WTC11 (cell line): ENCODE data around the gene TEX11. TPM values are rescaled to one million over a fixed set of nuclear protein-coding genes. Genes with fewer than 3 reads are reported as not detected.

ENCODE experiments used
- ATAC-seq: fragments of 200-7000 bp; cut with Tn5 transposase; 2 replicates; pipeline ENCODE4 v1.10.0; 2021; ENCODE audit warnings: mild to moderate bottlenecking, moderate library complexity
- CTCF ChIA-PET: fragments of 300-600 bp; sonication (Branson Sonifier 250); formaldehyde crosslinking; loops from one replicate; lab custom pipeline; 2021; ENCODE audit warnings: antibody characterized with exemption; lab: Charles Lee
- POLR2A ChIA-PET: fragments of 350-600 bp; sonication (Branson Sonifier 250); formaldehyde crosslinking; loops from one replicate; lab custom pipeline; 2021; ENCODE audit warnings: antibody characterized with exemption; lab: Charles Lee
- DNase-seq: peaks from one replicate; pipeline ENCODE4 v3.0.0; 2021; ENCODE audit warnings: low spot score
- H3K27ac Mint-ChIP-seq: 2 replicates; pipeline ENCODE4 v1.8.0; 2021; ENCODE audit warnings: mixed read lengths
- H3K27me3 Mint-ChIP-seq: 2 replicates; pipeline ENCODE4 v1.8.0; 2021; ENCODE audit warnings: low read depth, mild to moderate bottlenecking, moderate library complexity, mixed read lengths
- H3K36me3 Mint-ChIP-seq: 2 replicates; pipeline ENCODE4 v1.8.0; 2021; ENCODE audit warnings: mixed read lengths
- H3K4me1 Mint-ChIP-seq: 2 replicates; pipeline ENCODE4 v1.8.0; 2022; ENCODE audit warnings: mixed read lengths
- H3K4me3 Mint-ChIP-seq: 2 replicates; pipeline ENCODE4 v1.8.0; 2021; ENCODE audit warnings: mild to moderate bottlenecking, moderate library complexity, mixed read lengths
- H3K9me3 Mint-ChIP-seq: 2 replicates; pipeline ENCODE4 v1.8.0; 2021; ENCODE audit warnings: mixed read lengths
- GABPB1 ChIP-seq: sonication (generic); formaldehyde crosslinking; IDR thresholded peaks from 2 replicates; pipeline ENCODE4 v1.8.1; 2023; ENCODE audit warnings: mild to moderate bottlenecking, missing genetic modification reagents
- GTF2I ChIP-seq: fragments of 250-450 bp; sonication (Bioruptor Pico); conservative IDR thresholded peaks from 2 replicates; pipeline ENCODE4 v1.4.0; 2021; ENCODE audit warnings: mild to moderate bottlenecking
- IRF2 ChIP-seq: sonication (generic); formaldehyde crosslinking; IDR thresholded peaks from 2 replicates; pipeline ENCODE4 v1.8.0; 2022; ENCODE audit warnings: low read depth, missing genetic modification reagents, borderline replicate concordance
- MYBL2 ChIP-seq: sonication (generic); formaldehyde crosslinking; IDR thresholded peaks from 2 replicates; pipeline ENCODE4 v1.8.1; 2023; ENCODE audit warnings: mild to moderate bottlenecking, moderate library complexity, missing genetic modification reagents
- NFATC4 ChIP-seq: fragments of 250-450 bp; sonication (Bioruptor Pico); IDR thresholded peaks from 2 replicates; pipeline ENCODE4 v1.9.0; 2021; ENCODE audit warnings: mild to moderate bottlenecking
- TP53 ChIP-seq: sonication (generic); formaldehyde crosslinking; IDR thresholded peaks from 2 replicates; pipeline ENCODE4 v1.8.1; 2023; ENCODE audit warnings: mild to moderate bottlenecking, missing genetic modification reagents
- ZNF121 ChIP-seq: sonication (generic); formaldehyde crosslinking; IDR thresholded peaks from 2 replicates; pipeline ENCODE4 v1.8.0; 2023; ENCODE audit warnings: missing genetic modification reagents
- ZNF232 ChIP-seq: sonication (generic); formaldehyde crosslinking; IDR thresholded peaks from 2 replicates; pipeline ENCODE4 v1.8.0; 2022; ENCODE audit warnings: mild to moderate bottlenecking, missing genetic modification reagents
- ZNF396 ChIP-seq: fragments of 250-450 bp; sonication (Bioruptor Pico); IDR thresholded peaks from 2 replicates; pipeline ENCODE4 v1.8.0; 2021; ENCODE audit warnings: mild to moderate bottlenecking, moderate library complexity, borderline replicate concordance
- total RNA-seq: library from RNA; stranded (reverse); gene quantifications from 3 replicates; pipeline ENCODE4 v1.2.3, GENCODE V29; 2021
- TF ChIP-seq, protein P1 (sequence below): fragments of 250-450 bp; sonication (Bioruptor Pico); IDR thresholded peaks from 2 replicates; pipeline ENCODE4 v1.9.0; 2021; ENCODE audit warnings: moderate library complexity, mild to moderate bottlenecking, inconsistent platforms, borderline replicate concordance
- TF ChIP-seq, protein P2 (sequence below): sonication (generic); formaldehyde crosslinking; IDR thresholded peaks from 2 replicates; pipeline ENCODE4 v1.8.1; 2022; ENCODE audit warnings: missing genetic modification reagents, borderline replicate concordance
- TF ChIP-seq, protein P3 (sequence below): fragments of 250-450 bp; sonication (Bioruptor Pico); IDR thresholded peaks from 2 replicates; pipeline ENCODE4 v1.8.0; 2021; ENCODE audit warnings: mild to moderate bottlenecking
- TF ChIP-seq, protein P4 (sequence below): fragments of 250-450 bp; sonication (Bioruptor Pico); conservative IDR thresholded peaks from 2 replicates; pipeline ENCODE4 v1.9.0; 2021; ENCODE audit warnings: mild to moderate bottlenecking
- TF ChIP-seq, protein P5 (sequence below): sonication (generic); formaldehyde crosslinking; IDR thresholded peaks from 2 replicates; pipeline ENCODE4 v1.8.1; 2022; ENCODE audit warnings: low read depth, mild to moderate bottlenecking, moderate library complexity, missing genetic modification reagents, borderline replicate concordance
- TF ChIP-seq, protein P6 (sequence below): sonication (generic); formaldehyde crosslinking; IDR thresholded peaks from 2 replicates; pipeline ENCODE4 v1.8.1; 2023; ENCODE audit warnings: mild to moderate bottlenecking, missing genetic modification reagents, moderate library complexity
- TF ChIP-seq, protein P7 (sequence below): sonication (generic); formaldehyde crosslinking; IDR thresholded peaks from 2 replicates; pipeline ENCODE4 v1.8.1; 2023; ENCODE audit warnings: mild to moderate bottlenecking, missing genetic modification reagents, moderate library complexity
- TF ChIP-seq, protein P8 (sequence below): sonication (generic); formaldehyde crosslinking; IDR thresholded peaks from 2 replicates; pipeline ENCODE4 v1.8.0; 2022; ENCODE audit warnings: mild to moderate bottlenecking, missing genetic modification reagents
- TF ChIP-seq, protein P9 (sequence below): sonication (generic); formaldehyde crosslinking; IDR thresholded peaks from 2 replicates; pipeline ENCODE4 v1.8.1; 2023; ENCODE audit warnings: mild to moderate bottlenecking, missing genetic modification reagents
- TF ChIP-seq, protein P10 (sequence below): sonication (generic); formaldehyde crosslinking; conservative IDR thresholded peaks from 2 replicates; pipeline ENCODE4 v1.8.1; 2022; ENCODE audit warnings: mild to moderate bottlenecking, missing genetic modification reagents

TEX11 gene
- total RNA-seq, 1 experiment from 2014 or later = 0.31 TPM

DNA sequence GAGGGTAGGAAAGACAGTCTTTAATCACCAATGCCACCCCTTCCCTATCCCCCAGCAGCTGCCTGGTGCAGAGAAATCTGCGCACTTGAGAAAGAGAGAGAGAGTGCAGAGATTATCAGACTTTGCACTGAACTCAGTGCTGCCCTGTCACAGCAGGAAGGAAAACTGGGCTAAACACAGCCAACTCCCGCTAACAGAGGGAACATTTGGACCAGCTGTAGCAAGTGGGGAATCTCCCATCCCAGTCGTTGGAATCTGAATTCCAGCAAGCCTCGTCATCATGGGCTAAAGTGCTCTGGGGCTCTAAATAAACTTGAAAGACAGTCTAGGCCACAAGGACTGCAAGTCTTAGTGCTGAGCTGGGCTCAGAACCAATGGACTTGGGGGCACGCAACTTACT is 295.2 kb downstream of the TEX11 start:
- Mint-ChIP-seq H3K27me3 (no peaks in the 10 kb centered on the region), H3K4me1 (peaks cover 13% of the 10 kb centered on the region), H3K4me3 (no peak overlapping the region), H3K36me3 (no peaks in the 10 kb centered on the region), H3K9me3 (no peaks in the 10 kb centered on the region)
- no peak for DNase-seq
- POLR2A ChIA-PET = no interaction called here
- CTCF ChIA-PET = no interaction called here
- TF ChIP-seq, protein P1, sequence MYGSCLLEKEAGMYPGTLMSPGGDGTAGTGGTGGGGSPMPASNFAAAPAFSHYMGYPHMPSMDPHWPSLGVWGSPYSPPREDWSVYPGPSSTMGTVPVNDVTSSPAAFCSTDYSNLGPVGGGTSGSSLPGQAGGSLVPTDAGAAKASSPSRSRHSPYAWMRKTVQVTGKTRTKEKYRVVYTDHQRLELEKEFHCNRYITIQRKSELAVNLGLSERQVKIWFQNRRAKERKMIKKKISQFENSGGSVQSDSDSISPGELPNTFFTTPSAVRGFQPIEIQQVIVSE (CRISPR knock-in tag) = no peak
- TF ChIP-seq ZNF232 (CRISPR knock-in tag) (no peak), IRF2 (no peak), NFATC4 (CRISPR knock-in tag) (no peak), GTF2I (CRISPR knock-in tag) (no peak)
- TF ChIP-seq, protein P2, sequence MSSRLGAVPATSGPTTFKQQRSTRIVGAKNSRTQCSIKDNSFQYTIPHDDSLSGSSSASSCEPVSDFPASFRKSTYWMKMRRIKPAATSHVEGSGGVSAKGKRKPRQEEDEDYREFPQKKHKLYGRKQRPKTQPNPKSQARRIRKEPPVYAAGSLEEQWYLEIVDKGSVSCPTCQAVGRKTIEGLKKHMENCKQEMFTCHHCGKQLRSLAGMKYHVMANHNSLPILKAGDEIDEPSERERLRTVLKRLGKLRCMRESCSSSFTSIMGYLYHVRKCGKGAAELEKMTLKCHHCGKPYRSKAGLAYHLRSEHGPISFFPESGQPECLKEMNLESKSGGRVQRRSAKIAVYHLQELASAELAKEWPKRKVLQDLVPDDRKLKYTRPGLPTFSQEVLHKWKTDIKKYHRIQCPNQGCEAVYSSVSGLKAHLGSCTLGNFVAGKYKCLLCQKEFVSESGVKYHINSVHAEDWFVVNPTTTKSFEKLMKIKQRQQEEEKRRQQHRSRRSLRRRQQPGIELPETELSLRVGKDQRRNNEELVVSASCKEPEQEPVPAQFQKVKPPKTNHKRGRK (CRISPR knock-in tag) = no peak
- TF ChIP-seq, all 79 proteins: peak for 0
- no peak for ATAC-seq
- H3K27ac Mint-ChIP-seq = no peak overlapping the region

DNA sequence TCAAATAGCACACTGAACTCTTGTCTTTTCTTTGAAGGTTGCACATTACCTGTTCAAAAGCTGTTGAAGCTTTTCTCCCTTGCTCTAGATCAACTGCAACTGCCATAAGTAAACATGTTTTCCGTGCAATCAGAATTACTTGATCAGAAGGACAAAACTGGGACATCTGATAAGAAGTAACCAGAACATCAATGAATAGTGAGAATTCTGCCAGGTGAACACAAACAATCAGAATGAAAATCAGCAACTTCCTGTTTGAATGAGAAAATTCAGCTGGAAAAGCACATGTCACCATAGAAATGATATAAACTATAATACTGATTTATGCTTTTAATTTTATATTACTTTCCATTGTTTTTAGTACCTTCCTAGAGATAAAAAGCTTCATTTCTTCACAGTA is 303.2 kb downstream of the TEX11 start:
- Mint-ChIP-seq H3K4me1 (no peaks in the 10 kb centered on the region), H3K36me3 (no peaks in the 10 kb centered on the region), H3K27ac (no peak overlapping the region), H3K4me3 (no peak overlapping the region), H3K9me3 (no peaks in the 10 kb centered on the region), H3K27me3 (no peaks in the 10 kb centered on the region)
- ATAC-seq (no peak), DNase-seq (no peak)
- POLR2A ChIA-PET = no interaction called here
- CTCF ChIA-PET = no interaction called here
- TF ChIP-seq ZNF232 (CRISPR knock-in tag) (no peak), TP53 (CRISPR knock-in tag) (no peak), GABPB1 (CRISPR knock-in tag) (no peak), MYBL2 (no peak), ZNF396 (no peak), ZNF121 (no peak)
- TF ChIP-seq, protein P3, sequence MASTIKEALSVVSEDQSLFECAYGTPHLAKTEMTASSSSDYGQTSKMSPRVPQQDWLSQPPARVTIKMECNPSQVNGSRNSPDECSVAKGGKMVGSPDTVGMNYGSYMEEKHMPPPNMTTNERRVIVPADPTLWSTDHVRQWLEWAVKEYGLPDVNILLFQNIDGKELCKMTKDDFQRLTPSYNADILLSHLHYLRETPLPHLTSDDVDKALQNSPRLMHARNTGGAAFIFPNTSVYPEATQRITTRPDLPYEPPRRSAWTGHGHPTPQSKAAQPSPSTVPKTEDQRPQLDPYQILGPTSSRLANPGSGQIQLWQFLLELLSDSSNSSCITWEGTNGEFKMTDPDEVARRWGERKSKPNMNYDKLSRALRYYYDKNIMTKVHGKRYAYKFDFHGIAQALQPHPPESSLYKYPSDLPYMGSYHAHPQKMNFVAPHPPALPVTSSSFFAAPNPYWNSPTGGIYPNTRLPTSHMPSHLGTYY (CRISPR knock-in tag) = no peak
- TF ChIP-seq, protein P4, sequence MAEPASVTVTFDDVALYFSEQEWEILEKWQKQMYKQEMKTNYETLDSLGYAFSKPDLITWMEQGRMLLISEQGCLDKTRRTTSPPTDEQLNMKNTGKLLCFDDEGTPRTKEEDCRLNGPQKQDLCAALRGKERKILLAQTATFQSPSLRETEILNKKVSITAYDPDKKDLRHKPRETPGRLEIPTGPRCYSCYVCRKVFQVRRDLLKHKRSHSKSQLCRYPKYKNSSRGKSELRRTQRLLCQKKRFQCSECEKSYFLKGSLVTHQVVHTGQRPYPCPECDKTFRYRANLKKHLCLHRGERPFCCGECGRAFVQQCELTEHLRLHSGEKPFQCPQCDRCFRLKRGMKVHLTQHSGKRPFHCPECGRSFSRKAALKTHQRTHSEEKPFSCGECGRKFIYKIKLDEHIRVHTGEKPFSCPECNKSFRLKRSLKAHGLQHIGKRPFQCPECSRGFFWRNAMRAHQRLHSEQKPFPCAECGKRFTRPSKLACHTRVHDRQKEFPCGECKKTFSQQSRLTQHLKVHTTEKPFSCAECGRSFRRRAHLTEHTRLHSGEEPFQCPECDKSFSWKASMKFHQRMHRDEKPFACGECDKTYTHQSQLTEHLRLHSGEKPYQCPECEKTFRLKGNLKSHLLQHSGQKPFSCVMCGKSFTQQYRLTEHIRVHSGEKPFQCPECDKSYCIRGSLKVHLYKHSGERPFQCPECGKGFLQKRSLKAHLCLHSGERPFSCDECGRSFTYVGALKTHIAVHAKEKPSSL (CRISPR knock-in tag) = no peak
- TF ChIP-seq, protein P5, sequence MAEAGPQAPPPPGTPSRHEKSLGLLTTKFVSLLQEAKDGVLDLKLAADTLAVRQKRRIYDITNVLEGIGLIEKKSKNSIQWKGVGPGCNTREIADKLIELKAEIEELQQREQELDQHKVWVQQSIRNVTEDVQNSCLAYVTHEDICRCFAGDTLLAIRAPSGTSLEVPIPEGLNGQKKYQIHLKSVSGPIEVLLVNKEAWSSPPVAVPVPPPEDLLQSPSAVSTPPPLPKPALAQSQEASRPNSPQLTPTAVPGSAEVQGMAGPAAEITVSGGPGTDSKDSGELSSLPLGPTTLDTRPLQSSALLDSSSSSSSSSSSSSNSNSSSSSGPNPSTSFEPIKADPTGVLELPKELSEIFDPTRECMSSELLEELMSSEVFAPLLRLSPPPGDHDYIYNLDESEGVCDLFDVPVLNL (CRISPR knock-in tag) = no peak
- TF ChIP-seq, protein P6, sequence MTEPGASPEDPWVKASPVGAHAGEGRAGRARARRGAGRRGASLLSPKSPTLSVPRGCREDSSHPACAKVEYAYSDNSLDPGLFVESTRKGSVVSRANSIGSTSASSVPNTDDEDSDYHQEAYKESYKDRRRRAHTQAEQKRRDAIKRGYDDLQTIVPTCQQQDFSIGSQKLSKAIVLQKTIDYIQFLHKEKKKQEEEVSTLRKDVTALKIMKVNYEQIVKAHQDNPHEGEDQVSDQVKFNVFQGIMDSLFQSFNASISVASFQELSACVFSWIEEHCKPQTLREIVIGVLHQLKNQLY = no peak
- TF ChIP-seq, protein P7, sequence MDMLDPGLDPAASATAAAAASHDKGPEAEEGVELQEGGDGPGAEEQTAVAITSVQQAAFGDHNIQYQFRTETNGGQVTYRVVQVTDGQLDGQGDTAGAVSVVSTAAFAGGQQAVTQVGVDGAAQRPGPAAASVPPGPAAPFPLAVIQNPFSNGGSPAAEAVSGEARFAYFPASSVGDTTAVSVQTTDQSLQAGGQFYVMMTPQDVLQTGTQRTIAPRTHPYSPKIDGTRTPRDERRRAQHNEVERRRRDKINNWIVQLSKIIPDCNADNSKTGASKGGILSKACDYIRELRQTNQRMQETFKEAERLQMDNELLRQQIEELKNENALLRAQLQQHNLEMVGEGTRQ = no peak
- TF ChIP-seq, protein P8, sequence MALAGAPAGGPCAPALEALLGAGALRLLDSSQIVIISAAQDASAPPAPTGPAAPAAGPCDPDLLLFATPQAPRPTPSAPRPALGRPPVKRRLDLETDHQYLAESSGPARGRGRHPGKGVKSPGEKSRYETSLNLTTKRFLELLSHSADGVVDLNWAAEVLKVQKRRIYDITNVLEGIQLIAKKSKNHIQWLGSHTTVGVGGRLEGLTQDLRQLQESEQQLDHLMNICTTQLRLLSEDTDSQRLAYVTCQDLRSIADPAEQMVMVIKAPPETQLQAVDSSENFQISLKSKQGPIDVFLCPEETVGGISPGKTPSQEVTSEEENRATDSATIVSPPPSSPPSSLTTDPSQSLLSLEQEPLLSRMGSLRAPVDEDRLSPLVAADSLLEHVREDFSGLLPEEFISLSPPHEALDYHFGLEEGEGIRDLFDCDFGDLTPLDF = no peak
- TF ChIP-seq, protein P9, sequence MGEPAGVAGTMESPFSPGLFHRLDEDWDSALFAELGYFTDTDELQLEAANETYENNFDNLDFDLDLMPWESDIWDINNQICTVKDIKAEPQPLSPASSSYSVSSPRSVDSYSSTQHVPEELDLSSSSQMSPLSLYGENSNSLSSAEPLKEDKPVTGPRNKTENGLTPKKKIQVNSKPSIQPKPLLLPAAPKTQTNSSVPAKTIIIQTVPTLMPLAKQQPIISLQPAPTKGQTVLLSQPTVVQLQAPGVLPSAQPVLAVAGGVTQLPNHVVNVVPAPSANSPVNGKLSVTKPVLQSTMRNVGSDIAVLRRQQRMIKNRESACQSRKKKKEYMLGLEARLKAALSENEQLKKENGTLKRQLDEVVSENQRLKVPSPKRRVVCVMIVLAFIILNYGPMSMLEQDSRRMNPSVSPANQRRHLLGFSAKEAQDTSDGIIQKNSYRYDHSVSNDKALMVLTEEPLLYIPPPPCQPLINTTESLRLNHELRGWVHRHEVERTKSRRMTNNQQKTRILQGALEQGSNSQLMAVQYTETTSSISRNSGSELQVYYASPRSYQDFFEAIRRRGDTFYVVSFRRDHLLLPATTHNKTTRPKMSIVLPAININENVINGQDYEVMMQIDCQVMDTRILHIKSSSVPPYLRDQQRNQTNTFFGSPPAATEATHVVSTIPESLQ (CRISPR knock-in tag) = no peak
- TF ChIP-seq, protein P2 (CRISPR knock-in tag) = no peak
- TF ChIP-seq, protein P10, sequence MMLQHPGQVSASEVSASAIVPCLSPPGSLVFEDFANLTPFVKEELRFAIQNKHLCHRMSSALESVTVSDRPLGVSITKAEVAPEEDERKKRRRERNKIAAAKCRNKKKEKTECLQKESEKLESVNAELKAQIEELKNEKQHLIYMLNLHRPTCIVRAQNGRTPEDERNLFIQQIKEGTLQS (CRISPR knock-in tag) = no peak
